Measurements from ENCODE around the gene RSPH10B2.
"Not testable (repeated sequence)": the region's sequence is repeated elsewhere in the genome, so short reads cannot be mapped to it uniquely, and the experiment has no call there.

- TF ChIP-seq CTCF (IDR thresholded peaks at IDR 0.05; ENCODE audit: low read depth, low read length, poor library complexity, severe bottlenecking); EZH2phosphoT487 (IDR thresholded peaks at IDR 0.05; ENCODE audit: borderline replicate concordance, low read length): not testable (repeated sequence)
These were observed 27.7 kb downstream of the RSPH10B2 start for GRCh38 chr7:6781581-6781980.

Measured in DOHH2 (cell line).